ENCODE measurements around the gene DNAH3. TPM values are rescaled to one million over a fixed set of nuclear protein-coding genes. Genes with fewer than 3 reads are reported as not detected.

The DNAH3 gene
- polyA plus RNA-seq, 2 of the 4 experiments (the other 2 are of a cell fraction), result 0.37 to 0.81 TPM

DNA sequence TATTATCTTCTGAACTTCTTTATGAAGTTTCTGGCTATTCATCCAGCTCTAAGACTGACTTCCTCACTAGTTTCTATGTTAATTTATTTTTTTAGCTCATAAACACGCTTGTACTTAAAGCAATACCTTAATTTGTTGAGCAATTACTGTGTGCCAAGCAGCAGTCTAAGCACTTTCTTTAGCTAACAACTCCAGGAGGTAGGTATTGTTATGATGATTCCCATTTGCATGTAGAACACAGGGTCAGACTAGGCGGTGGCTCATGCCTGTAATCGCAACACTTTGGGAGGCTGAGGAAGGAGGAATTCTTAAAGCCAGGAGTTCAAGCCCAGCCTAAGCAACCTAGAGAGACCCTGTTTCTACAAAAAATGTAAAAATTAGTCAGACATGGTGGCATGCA is 19.8 kb downstream of the DNAH3 start (continued):
- no peak for TF ChIP-seq HOXB5 (CRISPR knock-in tag; IDR thresholded peaks at IDR 0.05)
- TF ChIP-seq HDAC2 (IDR thresholded peaks at IDR 0.05), result no peak
- no peak for TF ChIP-seq RAD21 (conservative IDR thresholded peaks at IDR 0.05 in 1 of 2, IDR thresholded peaks at IDR 0.05 in 1 of 2)
- TF ChIP-seq, protein P1, sequence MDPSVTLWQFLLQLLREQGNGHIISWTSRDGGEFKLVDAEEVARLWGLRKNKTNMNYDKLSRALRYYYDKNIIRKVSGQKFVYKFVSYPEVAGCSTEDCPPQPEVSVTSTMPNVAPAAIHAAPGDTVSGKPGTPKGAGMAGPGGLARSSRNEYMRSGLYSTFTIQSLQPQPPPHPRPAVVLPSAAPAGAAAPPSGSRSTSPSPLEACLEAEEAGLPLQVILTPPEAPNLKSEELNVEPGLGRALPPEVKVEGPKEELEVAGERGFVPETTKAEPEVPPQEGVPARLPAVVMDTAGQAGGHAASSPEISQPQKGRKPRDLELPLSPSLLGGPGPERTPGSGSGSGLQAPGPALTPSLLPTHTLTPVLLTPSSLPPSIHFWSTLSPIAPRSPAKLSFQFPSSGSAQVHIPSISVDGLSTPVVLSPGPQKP (IDR thresholded peaks at IDR 0.05; ENCODE audit: low read depth, low read length), result no peak
- TF ChIP-seq, protein P2, sequence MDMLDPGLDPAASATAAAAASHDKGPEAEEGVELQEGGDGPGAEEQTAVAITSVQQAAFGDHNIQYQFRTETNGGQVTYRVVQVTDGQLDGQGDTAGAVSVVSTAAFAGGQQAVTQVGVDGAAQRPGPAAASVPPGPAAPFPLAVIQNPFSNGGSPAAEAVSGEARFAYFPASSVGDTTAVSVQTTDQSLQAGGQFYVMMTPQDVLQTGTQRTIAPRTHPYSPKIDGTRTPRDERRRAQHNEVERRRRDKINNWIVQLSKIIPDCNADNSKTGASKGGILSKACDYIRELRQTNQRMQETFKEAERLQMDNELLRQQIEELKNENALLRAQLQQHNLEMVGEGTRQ (IDR thresholded peaks at IDR 0.05), result no peak
- TF ChIP-seq, protein P3, sequence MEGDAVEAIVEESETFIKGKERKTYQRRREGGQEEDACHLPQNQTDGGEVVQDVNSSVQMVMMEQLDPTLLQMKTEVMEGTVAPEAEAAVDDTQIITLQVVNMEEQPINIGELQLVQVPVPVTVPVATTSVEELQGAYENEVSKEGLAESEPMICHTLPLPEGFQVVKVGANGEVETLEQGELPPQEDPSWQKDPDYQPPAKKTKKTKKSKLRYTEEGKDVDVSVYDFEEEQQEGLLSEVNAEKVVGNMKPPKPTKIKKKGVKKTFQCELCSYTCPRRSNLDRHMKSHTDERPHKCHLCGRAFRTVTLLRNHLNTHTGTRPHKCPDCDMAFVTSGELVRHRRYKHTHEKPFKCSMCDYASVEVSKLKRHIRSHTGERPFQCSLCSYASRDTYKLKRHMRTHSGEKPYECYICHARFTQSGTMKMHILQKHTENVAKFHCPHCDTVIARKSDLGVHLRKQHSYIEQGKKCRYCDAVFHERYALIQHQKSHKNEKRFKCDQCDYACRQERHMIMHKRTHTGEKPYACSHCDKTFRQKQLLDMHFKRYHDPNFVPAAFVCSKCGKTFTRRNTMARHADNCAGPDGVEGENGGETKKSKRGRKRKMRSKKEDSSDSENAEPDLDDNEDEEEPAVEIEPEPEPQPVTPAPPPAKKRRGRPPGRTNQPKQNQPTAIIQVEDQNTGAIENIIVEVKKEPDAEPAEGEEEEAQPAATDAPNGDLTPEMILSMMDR (IDR thresholded peaks at IDR 0.05), result no peak

DNA sequence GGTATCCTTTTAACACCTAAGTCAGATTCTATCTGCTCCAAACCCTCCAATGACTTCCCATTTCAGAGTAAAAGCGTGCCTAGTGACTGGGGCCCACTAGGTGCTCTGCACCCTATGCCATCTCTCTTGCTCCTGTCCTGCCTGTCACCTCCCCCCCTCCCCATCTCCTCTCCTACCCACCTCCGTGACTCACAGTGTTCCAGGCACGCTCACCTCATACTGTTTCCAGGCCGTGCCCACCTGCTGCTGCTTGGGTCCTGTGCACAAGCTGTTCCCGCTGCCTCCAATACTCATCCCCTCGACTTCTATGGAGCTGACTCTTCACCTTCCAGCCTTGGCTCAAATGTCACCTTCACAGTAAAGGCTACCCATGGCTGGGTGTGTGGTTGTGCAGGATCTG is 21.7 kb downstream of the DNAH3 start:
- FAIRE-seq (no peak), DNase-seq (ENCODE audit: low read depth in 1 of 2, low spot score in 1 of 2) (no peak), ATAC-seq (no peak; a peak in 1 of 6 replicates)
- TF ChIP-seq RAD21 (conservative IDR thresholded peaks at IDR 0.05 in 1 of 2, IDR thresholded peaks at IDR 0.05 in 1 of 2), result no peak
- CTCF ChIA-PET, result no interaction called here
- whole genome bisulfite sequencing (ENCODE audit: missing lambda C conversion rate), result 60% methylated on average over 5 of the region's 6 CpGs
- Histone ChIP-seq H3K9me3 (no peaks in the 10 kb centered on the region), H3K4me2 (no peak overlapping the region), H3K4me3 (no peak overlapping the region), H3K27ac (no peak overlapping the region), H3K4me1 (no peaks in the 10 kb centered on the region)
- POLR2A ChIA-PET, result no interaction called here

DNA sequence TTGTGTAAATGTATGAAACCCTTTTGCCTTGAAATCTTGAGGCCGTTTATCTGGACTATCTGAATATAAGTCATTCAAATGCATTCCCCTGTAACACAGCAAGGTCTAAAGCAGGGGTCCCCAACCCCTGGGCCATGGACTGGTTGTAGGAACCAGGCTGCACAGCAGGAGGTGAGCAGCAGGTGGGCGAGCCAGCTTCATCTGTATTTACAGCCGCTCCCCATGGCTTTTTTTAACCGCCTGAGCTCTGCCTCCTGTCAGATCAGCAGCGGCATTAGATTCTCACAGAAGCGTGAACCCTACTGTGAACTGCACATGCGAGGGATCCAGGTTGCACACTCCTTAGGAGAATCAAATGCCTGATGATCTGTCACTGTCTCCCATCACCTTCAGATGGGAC is 24.1 kb downstream of the DNAH3 start:
- H3K4me3 ChIP-seq, result no peak overlapping the region
- DNase-seq (ENCODE audit: low read depth in 1 of 2, low spot score in 1 of 2) (no peak), FAIRE-seq (no peak), ATAC-seq (no peak)
- POLR2A ChIA-PET, result no interaction called here
- TF ChIP-seq TFCP2L1 (CRISPR knock-in tag; IDR thresholded peaks at IDR 0.05) (no peak), NPAS2 (CRISPR knock-in tag; IDR thresholded peaks at IDR 0.05; ENCODE audit: borderline replicate concordance) (no peak), CEBPB (IDR thresholded peaks at IDR 0.05) (no peak), PHF8 (IDR thresholded peaks at IDR 0.05; ENCODE audit: borderline replicate concordance, low read depth) (no peak), FOSB (CRISPR knock-in tag; IDR thresholded peaks at IDR 0.05) (no peak), FOSL2 (IDR thresholded peaks at IDR 0.05) (no peak), FOSL2 (CRISPR knock-in tag; IDR thresholded peaks at IDR 0.05) (no peak), ESRRA (IDR thresholded peaks at IDR 0.05; ENCODE audit: borderline replicate concordance, low read length) (no peak), TP53 (CRISPR knock-in tag; IDR thresholded peaks at IDR 0.05) (no peak), NFE2L2 (conservative IDR thresholded peaks at IDR 0.05; ENCODE audit: low read length) (no peak), POLR2AphosphoS2 (conservative IDR thresholded peaks at IDR 0.05; ENCODE audit: low read length) (no peak), ZNF302 (CRISPR knock-in tag; IDR thresholded peaks at IDR 0.05) (no peak)
- TF ChIP-seq, protein P4, sequence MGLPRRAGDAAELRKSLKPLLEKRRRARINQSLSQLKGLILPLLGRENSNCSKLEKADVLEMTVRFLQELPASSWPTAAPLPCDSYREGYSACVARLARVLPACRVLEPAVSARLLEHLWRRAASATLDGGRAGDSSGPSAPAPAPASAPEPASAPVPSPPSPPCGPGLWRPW (IDR thresholded peaks at IDR 0.05), result no peak
- TF ChIP-seq, protein P5, sequence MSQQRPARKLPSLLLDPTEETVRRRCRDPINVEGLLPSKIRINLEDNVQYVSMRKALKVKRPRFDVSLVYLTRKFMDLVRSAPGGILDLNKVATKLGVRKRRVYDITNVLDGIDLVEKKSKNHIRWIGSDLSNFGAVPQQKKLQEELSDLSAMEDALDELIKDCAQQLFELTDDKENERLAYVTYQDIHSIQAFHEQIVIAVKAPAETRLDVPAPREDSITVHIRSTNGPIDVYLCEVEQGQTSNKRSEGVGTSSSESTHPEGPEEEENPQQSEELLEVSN (IDR thresholded peaks at IDR 0.05; ENCODE audit: borderline replicate concordance, low read depth), result no peak
- TF ChIP-seq, protein P6, sequence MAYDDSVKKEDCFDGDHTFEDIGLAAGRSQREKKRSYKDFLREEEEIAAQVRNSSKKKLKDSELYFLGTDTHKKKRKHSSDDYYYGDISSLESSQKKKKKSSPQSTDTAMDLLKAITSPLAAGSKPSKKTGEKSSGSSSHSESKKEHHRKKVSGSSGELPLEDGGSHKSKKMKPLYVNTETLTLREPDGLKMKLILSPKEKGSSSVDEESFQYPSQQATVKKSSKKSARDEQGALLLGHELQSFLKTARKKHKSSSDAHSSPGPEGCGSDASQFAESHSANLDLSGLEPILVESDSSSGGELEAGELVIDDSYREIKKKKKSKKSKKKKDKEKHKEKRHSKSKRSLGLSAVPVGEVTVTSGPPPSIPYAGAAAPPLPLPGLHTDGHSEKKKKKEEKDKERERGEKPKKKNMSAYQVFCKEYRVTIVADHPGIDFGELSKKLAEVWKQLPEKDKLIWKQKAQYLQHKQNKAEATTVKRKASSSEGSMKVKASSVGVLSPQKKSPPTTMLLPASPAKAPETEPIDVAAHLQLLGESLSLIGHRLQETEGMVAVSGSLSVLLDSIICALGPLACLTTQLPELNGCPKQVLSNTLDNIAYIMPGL (CRISPR knock-in tag; IDR thresholded peaks at IDR 0.05; ENCODE audit: borderline replicate concordance), result no peak
- TF ChIP-seq, protein P7, sequence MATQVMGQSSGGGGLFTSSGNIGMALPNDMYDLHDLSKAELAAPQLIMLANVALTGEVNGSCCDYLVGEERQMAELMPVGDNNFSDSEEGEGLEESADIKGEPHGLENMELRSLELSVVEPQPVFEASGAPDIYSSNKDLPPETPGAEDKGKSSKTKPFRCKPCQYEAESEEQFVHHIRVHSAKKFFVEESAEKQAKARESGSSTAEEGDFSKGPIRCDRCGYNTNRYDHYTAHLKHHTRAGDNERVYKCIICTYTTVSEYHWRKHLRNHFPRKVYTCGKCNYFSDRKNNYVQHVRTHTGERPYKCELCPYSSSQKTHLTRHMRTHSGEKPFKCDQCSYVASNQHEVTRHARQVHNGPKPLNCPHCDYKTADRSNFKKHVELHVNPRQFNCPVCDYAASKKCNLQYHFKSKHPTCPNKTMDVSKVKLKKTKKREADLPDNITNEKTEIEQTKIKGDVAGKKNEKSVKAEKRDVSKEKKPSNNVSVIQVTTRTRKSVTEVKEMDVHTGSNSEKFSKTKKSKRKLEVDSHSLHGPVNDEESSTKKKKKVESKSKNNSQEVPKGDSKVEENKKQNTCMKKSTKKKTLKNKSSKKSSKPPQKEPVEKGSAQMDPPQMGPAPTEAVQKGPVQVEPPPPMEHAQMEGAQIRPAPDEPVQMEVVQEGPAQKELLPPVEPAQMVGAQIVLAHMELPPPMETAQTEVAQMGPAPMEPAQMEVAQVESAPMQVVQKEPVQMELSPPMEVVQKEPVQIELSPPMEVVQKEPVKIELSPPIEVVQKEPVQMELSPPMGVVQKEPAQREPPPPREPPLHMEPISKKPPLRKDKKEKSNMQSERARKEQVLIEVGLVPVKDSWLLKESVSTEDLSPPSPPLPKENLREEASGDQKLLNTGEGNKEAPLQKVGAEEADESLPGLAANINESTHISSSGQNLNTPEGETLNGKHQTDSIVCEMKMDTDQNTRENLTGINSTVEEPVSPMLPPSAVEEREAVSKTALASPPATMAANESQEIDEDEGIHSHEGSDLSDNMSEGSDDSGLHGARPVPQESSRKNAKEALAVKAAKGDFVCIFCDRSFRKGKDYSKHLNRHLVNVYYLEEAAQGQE (IDR thresholded peaks at IDR 0.05), result no peak
- TF ChIP-seq, protein P1 (IDR thresholded peaks at IDR 0.05; ENCODE audit: low read depth, low read length), result no peak
- WGBS (ENCODE audit: missing lambda C conversion rate), result 57% methylated on average over 7 of the region's 7 CpGs
- no peak overlapping the region for H3K4me2 ChIP-seq
- CTCF ChIA-PET, result interaction anchor here (2.4 kb wide), 1 partner anchor 42 kb away, joined by 7 read pairs; no protein-coding TSS in a partner anchor
- H3K4me1 ChIP-seq, result no peaks in the 10 kb centered on the region
- H3K27ac ChIP-seq, result no peak overlapping the region
- no peaks in the 10 kb centered on the region for H3K9me3 ChIP-seq
